NCI-H1436 (cell line): ENCODE data around the gene ATPAF2.
A peak's percentile ranks its signal among the peaks of the same experiment; 100 is the strongest.
"Not testable (repeated sequence)": the region's sequence is repeated elsewhere in the genome, so short reads cannot be mapped to it uniquely, and the experiment has no call there.

Experiments used
- DNase-seq: peaks from one replicate; lab custom pipeline; 2025; lab: John Stamatoyannopoulos, UW

Gene ATPAF2

GRCh38 chr17:18009609-18010420, 29.2 kb downstream of the ATPAF2 start:
- no peak for DNase-seq

DNA sequence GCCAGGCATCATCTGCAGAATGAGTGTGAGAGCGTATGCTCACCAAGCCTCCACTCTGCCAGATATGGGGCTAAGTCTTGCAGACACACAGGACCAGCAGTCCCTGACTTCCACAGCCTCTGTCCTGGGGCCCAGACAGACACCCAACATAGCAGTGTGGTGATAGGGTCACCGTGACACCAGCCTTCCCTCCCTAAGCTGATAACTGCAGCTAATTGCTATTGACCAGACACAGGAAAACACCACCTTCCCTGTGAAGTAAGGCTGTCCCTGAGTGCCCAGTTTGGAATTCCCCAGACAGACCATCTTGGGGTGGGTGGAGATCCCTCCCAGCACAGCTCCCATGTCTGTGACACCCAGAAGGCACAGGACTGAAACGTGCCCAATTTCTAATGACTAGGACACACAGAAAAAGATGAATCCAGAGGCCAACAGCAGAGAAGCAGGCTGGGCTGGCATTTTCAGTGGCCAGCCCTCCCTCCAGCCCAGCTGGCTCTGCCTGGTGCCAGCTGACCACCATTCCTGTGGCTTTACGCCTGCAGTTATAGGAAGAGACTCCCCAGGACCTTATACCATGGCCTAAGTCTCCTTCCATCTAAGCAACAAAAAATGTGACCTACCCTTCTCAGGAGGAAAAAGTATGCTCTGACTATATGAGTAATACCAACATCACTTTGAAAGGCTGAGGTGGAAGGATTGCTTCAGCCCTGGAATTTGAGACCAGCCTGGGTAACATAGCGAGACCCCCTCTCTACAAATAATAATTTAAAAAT, 30.3 kb downstream of the ATPAF2 start:
- no peak for DNase-seq

- DNase-seq: no peak
Observed at GRCh38 chr17:18006495-18007239, 32.3 kb downstream of the ATPAF2 start.

DNA sequence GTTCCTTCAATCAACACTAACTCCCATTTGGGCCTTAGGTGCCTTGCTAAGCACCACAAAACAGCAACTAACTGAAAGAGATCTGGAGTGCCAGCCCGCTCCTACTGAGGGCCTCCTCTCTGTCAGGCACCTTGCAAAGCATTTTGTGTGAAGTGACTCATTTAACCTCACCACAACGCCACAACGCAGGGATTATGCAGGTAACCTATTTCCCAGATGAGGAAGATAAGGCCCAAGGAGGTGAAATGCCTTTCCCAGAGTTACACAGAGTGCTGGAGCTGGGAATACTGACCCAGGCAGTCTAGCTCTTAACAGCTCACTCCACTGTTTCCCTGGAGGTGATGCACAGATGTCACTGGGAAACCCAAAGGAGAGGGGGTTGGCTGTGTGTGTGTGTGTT, 33.5 kb downstream of the ATPAF2 start:
- no peak for DNase-seq

DNA sequence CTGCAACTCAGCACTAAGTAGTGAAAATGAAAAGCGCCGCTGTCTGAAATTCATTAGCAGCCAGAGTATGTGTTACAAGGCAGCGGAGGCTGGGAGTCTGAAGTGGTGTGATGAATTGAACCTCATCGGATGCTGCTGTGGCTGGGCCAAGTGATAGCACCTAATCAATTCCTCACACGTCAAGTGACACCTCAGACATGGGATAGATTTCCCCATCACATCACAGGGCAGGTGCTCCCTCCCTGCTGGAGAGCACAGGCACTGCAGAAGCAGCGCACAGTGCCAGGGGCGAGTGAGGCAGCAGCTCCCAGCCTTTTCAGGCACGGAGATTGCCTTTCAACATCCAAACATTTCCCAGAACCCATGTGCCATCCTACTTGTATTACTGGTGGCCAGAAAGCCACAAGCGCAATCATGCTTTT, 34.1 kb downstream of the ATPAF2 start:
- no peak for DNase-seq

GRCh38 chr17:18004345-18004744, 34.6 kb downstream of the ATPAF2 start:
- DNase-seq: peak; percentile 48

DNA sequence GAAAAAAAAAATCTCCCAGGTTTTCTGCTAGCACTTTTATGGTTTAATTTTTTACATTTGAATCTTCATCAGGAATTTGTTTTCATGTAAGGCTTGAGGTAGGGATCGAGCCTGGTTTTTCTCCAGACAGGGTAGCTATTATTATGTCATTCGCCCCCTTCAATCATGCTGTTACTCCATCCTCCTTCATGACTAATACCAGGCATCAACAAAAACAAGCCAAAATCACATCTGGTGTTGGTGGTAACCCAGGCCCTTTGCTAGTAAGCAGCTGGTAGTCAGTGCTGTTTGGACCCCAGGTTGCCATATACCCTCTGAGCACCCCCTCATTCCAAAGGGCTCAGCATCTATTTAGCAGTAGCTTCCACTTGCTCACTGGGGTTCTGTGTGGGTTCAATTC, 36.8 kb downstream of the ATPAF2 start:
- DNase-seq: no peak

- DNase-seq: no peak
Observed at GRCh38 chr17:18000030-18000408, 38.9 kb downstream of the ATPAF2 start.

GRCh38 chr17:17999364-18000029, 39.5 kb downstream of the ATPAF2 start:
- peak; percentile 22 for DNase-seq

DNA sequence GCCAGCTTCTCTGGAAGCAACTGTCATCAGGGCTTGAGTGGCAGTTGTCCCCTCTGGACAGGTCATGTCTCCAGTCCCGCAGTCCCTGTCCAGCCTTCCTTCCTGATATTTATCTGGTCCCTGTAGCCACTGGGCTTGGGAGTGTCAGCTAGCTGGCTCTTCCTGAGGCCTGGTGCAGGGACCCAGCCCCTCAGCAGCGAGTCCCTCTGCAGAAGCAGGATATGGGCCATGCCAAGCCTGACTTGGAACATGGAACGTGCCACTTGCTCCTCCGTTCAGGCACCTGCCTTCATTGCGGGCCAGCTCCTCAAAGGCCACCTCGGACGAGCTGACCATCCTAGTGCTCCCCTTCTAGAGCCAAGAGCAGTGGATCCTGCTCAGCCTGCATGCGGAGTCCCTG, 40.0 kb downstream of the ATPAF2 start:
- no peak for DNase-seq

DNA sequence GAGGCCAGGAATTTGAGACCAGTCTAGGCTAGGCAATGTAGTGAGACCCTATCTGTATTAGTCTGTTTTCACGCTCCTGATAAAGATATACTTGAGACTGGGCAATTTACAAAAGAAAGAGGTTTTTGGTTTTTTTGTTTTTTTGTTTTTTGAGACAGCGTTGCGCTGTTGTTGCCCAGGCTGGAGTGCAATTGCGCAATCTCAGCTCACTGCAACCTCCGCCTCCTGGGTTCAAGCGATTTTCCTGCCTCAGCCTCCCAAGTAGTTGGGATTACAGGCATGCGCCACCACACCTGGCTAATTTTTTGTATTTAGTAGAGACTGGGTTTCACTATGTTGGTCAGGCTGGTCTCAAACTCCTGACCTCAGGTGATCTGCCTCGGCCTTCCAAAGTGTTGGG, 43.1 kb downstream of the ATPAF2 start:
- DNase-seq: not testable (repeated sequence)

DNA sequence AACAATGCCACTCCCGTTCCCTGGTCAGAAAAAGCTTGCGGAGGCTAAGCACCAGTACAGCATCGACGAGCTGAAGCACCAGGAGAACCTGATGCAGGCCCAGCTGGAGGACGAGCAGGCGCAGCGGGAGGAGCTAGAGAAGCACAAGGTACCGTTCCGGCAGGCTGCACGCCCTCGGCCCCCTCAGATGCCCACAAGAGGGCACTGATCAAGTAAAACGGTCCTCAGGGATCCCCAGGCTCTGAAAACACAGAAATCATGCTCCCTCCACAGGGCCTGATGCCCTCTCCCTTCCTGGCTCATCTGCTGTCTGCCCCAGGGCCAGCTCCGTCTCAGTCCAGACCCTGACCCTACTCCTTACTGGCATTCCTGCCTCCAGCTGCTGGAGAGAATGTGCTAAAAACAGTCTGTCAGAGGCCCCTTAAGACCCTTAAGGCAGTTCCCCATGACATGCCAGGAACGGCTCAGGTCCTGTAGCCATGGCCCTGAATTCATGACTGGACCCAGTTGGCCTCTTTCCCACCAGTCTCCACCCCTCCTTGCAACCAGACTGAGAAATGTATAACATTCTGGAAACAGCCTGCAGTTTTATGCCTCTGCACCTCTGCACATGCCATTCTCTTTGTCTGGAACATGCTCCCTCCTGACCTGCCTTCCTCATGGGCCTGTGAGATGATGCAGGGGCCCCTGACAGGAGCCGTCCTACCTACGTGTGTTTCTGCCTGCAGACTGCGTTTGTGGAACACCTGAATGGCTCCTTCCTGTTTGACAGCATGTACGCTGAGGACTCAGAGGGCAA, 44.5 kb downstream of the ATPAF2 start:
- DNase-seq: peak; percentile 64

GRCh38 chr17:17993852-17994251, 45.1 kb downstream of the ATPAF2 start:
- DNase-seq: no peak

GRCh38 chr17:17993366-17993765, 45.6 kb downstream of the ATPAF2 start:
- DNase-seq: no peak

GRCh38 chr17:17990282-17990681, 48.7 kb downstream of the ATPAF2 start:
- no peak for DNase-seq

- peak; percentile 25 for DNase-seq
Observed at GRCh38 chr17:17989618-17990017, 49.4 kb downstream of the ATPAF2 start.

- DNase-seq: no peak
Observed at GRCh38 chr17:17989081-17989480, 49.9 kb downstream of the ATPAF2 start.

- no peak for DNase-seq
Observed at GRCh38 chr17:17988427-17988945, 50.5 kb downstream of the ATPAF2 start.

DNA sequence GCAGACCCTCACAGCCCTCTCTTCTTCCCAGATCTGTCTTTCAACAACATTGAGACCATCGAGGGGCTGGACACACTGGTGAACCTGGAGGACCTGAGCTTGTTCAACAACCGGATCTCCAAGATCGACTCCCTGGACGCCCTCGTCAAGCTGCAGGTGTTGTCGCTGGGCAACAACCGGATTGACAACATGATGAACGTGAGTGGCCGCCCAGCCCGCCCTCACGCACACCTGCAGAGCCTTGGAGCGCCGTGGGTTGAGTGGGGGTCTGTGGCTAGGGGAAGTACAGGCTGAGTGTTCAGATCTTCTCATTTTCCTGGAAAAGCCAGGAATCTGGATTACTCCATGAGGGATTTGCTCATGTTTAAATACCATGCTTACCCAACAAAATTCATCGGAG, 51.1 kb downstream of the ATPAF2 start:
- peak; percentile 51 for DNase-seq

DNA sequence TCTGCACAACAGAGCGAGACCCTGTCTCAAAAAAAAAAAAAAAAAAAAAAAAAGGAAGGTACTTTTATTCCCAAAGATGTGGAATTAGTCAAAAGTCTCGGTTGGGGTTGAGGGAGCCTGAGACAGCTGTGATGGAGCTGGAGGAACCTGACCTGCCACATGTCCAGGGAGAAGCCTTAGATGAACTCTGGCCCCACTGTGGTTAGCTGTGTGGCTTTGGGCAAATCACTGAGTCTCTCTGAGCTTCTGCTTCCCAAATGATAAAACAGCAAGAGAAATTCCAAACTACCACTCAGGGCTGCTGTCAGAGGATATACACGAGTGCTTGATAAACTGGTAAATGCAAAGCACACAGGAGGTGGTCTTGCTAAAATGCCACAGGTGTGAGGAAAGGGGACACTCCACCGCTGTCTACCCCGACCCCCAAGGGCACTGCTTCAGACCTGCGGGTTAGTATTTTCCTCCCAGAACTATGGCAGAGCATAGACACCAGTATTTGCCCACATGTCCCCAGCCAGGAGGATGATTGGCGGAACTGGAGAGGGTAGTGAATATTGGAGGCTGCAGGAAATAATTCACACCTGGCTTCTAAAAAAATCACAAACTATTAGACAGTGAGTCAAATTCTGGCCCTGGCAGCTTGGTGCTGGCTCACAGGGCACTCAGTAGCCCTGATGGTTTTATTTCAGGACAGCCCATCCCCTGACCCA, 51.6 kb downstream of the ATPAF2 start:
- DNase-seq: no peak
